Measurements from ENCODE around the gene PPP1CB. TPM values are rescaled to one million over a fixed set of nuclear protein-coding genes. Genes with fewer than 3 reads are reported as not detected.

The PPP1CB gene
- 100 to 1,000 TPM; 153 to 218 TPM for total RNA-seq

DNA sequence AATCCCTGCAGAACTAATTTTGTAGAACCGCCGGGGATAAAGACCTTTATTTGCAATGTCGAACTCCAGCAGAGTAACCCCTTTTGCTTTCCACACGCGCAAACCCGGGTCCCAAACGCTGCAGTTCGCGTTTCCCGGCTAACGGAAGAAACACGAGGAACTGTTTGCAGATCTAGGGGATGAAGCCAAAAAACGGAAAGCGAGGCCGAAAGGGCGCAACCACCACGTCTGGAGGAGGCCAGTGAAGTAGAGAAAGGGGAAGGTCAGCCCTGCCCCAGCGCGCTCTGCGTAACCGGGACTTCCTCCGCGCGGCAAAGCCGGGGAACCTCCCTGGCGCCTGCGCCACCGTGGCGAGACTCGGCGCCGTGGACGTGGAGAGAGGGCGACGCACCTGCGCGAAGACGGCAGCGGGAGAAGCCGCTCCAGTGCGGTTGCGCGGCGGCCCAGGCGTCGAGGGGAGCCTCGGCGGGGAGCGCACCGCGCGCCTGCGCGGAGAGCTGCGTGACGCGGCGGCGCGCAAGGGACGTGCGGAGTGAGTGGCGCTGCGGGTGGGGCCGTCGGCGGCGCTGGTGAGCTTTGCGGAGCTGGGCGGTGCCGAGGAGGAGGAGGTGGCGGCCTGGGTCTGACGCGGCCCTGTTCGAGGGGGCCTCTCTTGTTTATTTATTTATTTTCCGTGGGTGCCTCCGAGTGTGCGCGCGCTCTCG, at the start of gene PPP1CB:
Gene PPP1CB, plus strand, starts transcription at position 579 of the 704 bp plus-strand sequence. CDS start 295 bp downstream, outside the sequence.
- ATAC-seq: peak; percentile 86
- DNase-seq: peak; percentile 95
- no peaks in the 10 kb centered on the region for H3K27me3 Mint-ChIP-seq
- peak within 1 kb of the TSS; percentile 97 for H3K27ac Mint-ChIP-seq
- H3K36me3 Mint-ChIP-seq: peaks cover 10% of the 10 kb centered on the region
- H3K9me3 Mint-ChIP-seq (ENCODE audit: low read depth): no peaks in the 10 kb centered on the region
- H3K4me3 Mint-ChIP-seq: peak within 1 kb of the TSS; percentile 91
- H3K4me1 Mint-ChIP-seq: peaks cover 55% of the 10 kb centered on the region
- CTCF ChIA-PET: interaction anchor here (0.7 to 11.9 kb wide), 12 partner anchors 9 to 283 kb away, joined by 3 to 142 read pairs (median 3); no protein-coding TSS in a partner anchor

DNA sequence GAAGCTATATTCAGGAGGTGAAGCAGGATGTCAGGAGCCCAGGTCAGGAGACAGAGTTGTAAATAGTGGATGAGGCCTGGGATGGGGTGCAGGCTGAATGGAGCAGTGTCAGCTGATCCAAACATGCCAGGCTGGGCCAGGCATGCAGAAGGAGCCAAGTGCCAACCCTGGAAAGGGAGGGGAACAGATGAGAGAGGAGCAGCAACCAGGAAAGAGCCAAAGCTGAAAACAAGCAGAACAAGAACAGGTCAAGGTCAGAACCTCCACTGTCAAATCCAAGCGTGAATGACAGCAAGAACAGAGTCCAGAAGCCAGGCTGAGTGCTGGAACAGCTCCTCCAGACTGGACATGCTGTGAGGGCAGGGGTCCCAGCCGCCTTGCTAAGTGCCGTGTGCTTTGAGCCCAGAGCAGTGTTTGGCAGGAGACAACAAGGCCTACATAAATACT, 49.2 kb upstream of the PPP1CB start:
- peaks cover 12% of the 10 kb centered on the region for H3K4me1 Mint-ChIP-seq
- no peak for DNase-seq
- CTCF ChIA-PET: interaction anchor here (1.1 kb wide), 1 partner anchor 108 kb away, joined by 3 read pairs; no protein-coding TSS in a partner anchor

DNA sequence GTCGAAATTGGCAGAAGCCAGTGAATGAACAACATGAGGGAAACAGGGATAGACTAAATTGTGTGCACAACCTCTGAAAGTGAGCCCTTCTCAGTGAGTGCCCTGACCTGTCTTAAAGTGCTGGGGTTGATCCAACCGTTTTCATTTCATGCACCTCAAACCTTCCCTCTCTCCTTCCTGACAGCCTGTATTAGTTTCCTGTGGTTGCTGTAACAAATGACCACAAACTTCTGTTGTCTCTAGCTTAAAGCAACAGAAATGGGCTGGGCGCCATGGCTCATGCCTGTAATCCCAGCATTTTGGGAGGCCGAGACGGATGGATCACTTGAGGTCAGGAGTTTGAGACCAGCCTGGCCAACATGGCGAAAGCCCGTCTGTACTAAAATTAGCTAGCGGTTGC, 48.8 kb upstream of the PPP1CB start:
- Mint-ChIP-seq H3K4me1 (peaks cover 12% of the 10 kb centered on the region), H3K27me3 (no peaks in the 10 kb centered on the region), H3K4me3 (no peak overlapping the region), H3K9me3 (ENCODE audit: low read depth) (peaks cover 4% of the 10 kb centered on the region), H3K27ac (no peak overlapping the region), H3K36me3 (peaks cover 2% of the 10 kb centered on the region)
- no peak for DNase-seq
- CTCF ChIA-PET: no interaction called here
- no peak for ATAC-seq

More for the DNA sequence above, 49.2 kb upstream of the PPP1CB start:
- H3K9me3 Mint-ChIP-seq (ENCODE audit: low read depth): peaks cover 4% of the 10 kb centered on the region
- no peak overlapping the region for H3K27ac Mint-ChIP-seq
- H3K27me3 Mint-ChIP-seq: no peaks in the 10 kb centered on the region
- no peak for ATAC-seq
- peaks cover 2% of the 10 kb centered on the region for H3K36me3 Mint-ChIP-seq
- no peak overlapping the region for H3K4me3 Mint-ChIP-seq

DNA sequence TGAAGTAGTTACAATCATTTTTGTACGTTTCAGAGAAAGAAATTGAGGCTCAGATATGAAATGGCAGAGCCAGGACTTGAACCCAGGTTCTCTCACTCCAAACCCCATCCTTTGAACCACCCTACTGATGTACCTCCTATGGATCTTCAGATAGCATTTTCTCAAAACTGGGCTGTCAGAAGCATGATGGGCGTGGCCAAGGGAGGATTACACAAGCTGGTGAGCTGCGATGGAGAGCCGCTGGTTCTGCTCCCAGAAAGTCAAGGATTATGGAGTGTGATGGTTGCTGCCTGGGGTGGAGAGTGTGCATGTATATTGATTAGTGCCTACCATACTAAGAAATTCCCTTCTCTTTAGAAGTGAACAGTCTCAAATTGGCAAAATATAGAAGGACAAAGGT, 47.0 kb upstream of the PPP1CB start:
- H3K9me3 Mint-ChIP-seq (ENCODE audit: low read depth): peaks cover 4% of the 10 kb centered on the region
- no peaks in the 10 kb centered on the region for H3K27me3 Mint-ChIP-seq
- no peak overlapping the region for H3K27ac Mint-ChIP-seq
- H3K4me1 Mint-ChIP-seq: peaks cover 12% of the 10 kb centered on the region
- CTCF ChIA-PET: no interaction called here
- no peak overlapping the region for H3K4me3 Mint-ChIP-seq
- no peak for ATAC-seq
- DNase-seq: no peak
- H3K36me3 Mint-ChIP-seq: peaks cover 2% of the 10 kb centered on the region

DNA sequence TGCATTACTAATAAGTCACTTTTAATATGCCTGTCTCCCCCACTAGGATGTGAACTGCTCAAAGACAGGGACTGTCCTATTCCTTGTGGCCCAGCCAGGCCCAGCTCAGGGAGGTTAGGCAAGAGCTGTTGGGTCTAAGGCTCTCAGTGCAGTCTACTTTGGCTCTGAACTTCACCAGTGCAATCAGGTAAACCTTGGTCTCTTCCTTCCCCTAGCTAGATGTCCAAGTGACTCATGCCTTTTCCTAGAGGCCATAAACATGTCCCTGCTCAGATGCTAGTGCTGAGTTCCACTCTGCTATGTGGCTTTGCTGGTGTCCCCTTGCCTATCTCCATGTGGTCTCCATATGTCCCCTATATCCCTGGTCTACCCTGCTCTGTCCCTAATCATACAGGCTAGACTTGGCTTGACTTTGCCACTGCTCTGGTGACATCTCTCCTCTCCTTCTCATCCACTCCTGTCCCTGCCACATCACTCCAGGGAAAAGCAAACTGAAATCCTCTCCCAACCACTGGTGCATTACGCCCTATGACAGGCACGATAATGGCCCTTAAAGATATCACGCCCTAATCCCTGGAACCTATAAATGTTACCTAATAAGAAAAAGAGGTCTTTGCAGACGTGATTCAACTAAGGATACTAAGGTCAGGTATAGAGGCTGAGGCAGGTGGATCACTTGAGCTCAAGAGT, 45.7 kb upstream of the PPP1CB start:
- CTCF ChIA-PET: interaction anchor here (0.6 kb wide), 1 partner anchor 11 kb away, joined by 3 read pairs; no protein-coding TSS in a partner anchor
- H3K4me3 Mint-ChIP-seq: no peak overlapping the region
- H3K27me3 Mint-ChIP-seq: no peaks in the 10 kb centered on the region
- H3K27ac Mint-ChIP-seq: no peak overlapping the region
- peaks cover 12% of the 10 kb centered on the region for H3K4me1 Mint-ChIP-seq
- peaks cover 4% of the 10 kb centered on the region for H3K9me3 Mint-ChIP-seq (ENCODE audit: low read depth)
- DNase-seq (no peak), ATAC-seq (no peak)
- peaks cover 2% of the 10 kb centered on the region for H3K36me3 Mint-ChIP-seq

DNA sequence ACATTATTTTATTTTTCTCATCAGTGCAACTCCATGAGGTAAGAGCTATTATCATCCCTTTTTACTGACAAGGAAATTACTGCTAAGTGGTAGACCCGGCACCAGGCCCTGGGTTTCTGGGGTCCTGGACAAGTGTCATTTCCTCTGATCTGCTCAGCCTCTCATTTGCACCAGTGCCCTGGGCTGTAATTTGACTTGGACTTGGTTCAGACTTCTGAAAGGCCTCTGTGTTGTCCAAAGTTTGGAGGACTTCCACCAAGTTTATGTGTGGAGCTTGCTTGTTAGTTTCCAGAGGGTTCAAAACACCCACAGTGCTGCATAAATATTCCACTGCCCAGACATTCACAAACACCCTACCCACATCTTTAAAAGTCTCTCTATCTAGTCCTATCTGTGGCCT, 44.0 kb upstream of the PPP1CB start:
- DNase-seq (no peak), ATAC-seq (no peak)
- peaks cover 9% of the 10 kb centered on the region for H3K4me1 Mint-ChIP-seq
- CTCF ChIA-PET: no interaction called here
- peaks cover 2% of the 10 kb centered on the region for H3K36me3 Mint-ChIP-seq
- peaks cover 4% of the 10 kb centered on the region for H3K9me3 Mint-ChIP-seq (ENCODE audit: low read depth)
- H3K4me3 Mint-ChIP-seq: no peak overlapping the region
- no peak overlapping the region for H3K27ac Mint-ChIP-seq
- H3K27me3 Mint-ChIP-seq: no peaks in the 10 kb centered on the region

DNA sequence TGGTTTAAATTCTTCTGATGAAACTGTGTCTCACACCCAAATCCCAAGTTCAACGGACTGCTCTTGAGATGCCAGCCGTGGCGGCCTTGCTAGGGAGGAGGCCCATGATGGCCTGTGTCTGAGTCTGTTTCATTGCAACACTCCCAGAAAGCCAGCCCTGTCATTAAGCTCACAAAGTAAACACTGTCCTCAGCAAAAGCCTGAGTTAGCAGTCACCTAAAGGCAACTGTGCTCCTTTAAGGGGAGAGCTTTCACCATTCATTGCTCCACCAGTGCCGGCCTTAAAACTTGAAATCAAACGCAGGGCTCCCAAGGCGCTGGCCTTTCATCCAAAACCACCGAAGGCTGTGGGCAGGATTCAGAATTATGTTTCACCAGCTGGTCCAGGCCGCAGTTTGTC, 42.5 kb upstream of the PPP1CB start:
- H3K27ac Mint-ChIP-seq: no peak overlapping the region
- H3K4me1 Mint-ChIP-seq: peaks cover 12% of the 10 kb centered on the region
- CTCF ChIA-PET: interaction anchor here (1.5 kb wide), 1 partner anchor 22 kb away, joined by 3 read pairs; no protein-coding TSS in a partner anchor
- H3K4me3 Mint-ChIP-seq: no peak overlapping the region
- ATAC-seq (no peak), DNase-seq (no peak)
- H3K36me3 Mint-ChIP-seq: peaks cover 2% of the 10 kb centered on the region
- peaks cover 4% of the 10 kb centered on the region for H3K9me3 Mint-ChIP-seq (ENCODE audit: low read depth)
- H3K27me3 Mint-ChIP-seq: no peaks in the 10 kb centered on the region

DNA sequence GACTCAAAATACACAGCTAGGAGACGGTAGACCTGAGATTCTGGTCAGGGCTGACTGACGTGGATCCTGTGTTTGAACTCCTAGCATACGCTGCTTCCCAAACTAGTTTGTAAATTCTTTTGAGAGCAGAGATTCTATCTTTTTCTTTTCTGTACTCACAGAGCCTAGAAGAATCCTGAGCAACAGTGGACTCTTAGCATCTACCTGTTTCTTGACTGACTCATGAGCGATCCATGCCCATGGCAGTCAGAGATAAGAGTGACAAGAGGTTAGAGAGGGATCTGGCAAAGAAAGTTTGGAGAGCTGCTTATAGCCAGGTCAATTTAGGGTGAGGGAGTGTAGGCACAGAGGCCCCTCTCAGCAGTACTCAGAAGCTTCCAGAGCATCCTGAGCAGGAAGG, 41.1 kb upstream of the PPP1CB start:
- peaks cover under 1% of the 10 kb centered on the region for H3K36me3 Mint-ChIP-seq
- no peak overlapping the region for H3K4me3 Mint-ChIP-seq
- CTCF ChIA-PET: no interaction called here
- DNase-seq: no peak
- H3K9me3 Mint-ChIP-seq (ENCODE audit: low read depth): peaks cover 4% of the 10 kb centered on the region
- peaks cover 8% of the 10 kb centered on the region for H3K4me1 Mint-ChIP-seq
- no peak overlapping the region for H3K27ac Mint-ChIP-seq
- ATAC-seq: no peak
- no peaks in the 10 kb centered on the region for H3K27me3 Mint-ChIP-seq

DNA sequence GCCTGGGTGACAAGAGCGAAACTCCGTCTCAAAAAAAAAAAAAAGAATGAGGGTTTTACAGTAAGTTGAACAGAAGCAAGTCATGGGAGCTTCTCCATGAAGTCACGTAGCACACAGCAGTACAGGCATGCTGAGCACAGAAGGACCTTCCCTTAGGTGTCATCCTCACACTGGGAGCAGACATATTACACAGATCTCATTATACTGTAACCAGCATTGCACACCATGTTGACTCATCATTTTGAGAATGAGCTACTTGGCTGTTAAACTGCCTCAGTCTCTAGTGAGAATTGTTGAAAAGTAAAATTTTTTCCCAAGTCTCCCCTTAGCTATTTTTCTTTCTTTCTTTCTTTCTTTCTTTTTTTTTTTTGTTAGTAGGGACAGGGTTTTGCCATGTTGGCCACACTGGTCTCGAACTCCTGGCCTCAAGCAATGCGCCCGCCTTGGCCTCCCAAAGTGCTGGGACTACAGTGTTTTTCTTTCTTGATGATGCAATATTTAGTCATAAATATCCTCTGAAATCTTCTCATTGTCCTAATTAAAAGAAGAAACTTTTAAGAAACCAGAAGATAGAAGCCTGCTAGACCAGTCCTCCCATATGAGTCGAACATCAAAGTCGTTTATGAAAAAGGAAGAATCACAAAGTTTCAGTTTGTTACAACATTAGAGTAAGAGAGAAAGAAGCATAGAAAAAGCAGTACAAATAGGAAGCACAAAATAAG, 37.9 kb upstream of the PPP1CB start:
- Mint-ChIP-seq H3K4me1 (peaks cover 11% of the 10 kb centered on the region), H3K27me3 (no peaks in the 10 kb centered on the region), H3K27ac (no peak overlapping the region), H3K36me3 (no peaks in the 10 kb centered on the region), H3K9me3 (ENCODE audit: low read depth) (no peaks in the 10 kb centered on the region), H3K4me3 (no peak overlapping the region)
- ATAC-seq (no peak), DNase-seq (no peak)
- CTCF ChIA-PET: no interaction called here

DNA sequence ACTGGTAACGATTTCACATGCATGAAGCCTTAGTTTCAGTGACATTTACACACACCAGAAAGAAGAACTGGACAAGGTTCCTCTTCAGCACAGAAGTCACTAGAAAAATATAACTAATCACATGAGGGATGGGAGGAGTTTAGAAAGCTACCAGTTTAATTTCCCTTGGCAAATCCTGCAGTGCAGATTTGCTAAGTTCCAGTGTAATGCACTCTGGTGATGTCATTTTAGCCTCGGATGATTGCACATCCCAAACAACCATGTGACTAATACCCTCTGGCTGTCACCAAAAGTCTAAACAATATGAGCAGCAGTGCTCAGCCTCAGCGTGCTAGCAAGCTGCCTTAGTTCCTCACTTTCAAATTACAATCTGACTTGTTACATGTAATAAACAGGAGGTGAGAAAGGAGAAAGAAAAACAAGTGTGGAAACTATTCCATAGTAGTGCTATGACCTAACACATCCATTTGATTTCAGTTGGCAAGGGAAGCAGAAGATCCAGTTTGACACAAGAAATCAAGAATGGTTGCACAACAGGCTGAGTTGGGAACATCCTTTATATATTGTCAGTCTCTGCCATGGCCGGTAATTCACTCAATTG, 35.3 kb upstream of the PPP1CB start:
- Mint-ChIP-seq H3K36me3 (no peaks in the 10 kb centered on the region), H3K4me3 (no peak overlapping the region), H3K27me3 (no peaks in the 10 kb centered on the region), H3K9me3 (ENCODE audit: low read depth) (no peaks in the 10 kb centered on the region), H3K27ac (no peak overlapping the region), H3K4me1 (peaks cover 11% of the 10 kb centered on the region)
- DNase-seq (no peak), ATAC-seq (no peak)
- CTCF ChIA-PET: no interaction called here

DNA sequence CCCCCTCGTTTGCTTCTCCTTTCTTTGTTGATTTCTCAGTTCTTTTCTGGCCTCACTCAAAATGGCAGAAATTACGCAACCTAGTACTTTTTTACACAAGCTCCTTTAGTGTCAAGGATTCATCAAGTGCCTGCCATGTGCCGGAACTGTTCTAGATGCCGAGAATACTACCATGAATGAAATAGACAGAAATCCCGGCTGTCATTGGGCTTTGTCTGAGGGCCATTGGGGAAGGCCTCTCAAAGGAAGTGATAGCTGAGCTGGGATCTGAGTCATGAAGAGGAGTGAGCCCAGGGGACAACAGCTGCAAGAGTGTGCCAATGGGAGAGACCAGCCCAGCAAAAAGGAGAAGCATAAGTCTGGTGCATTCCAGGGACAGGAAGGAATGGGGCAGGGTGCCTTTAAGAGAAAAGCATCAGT, 34.3 kb upstream of the PPP1CB start:
- CTCF ChIA-PET: no interaction called here
- no peaks in the 10 kb centered on the region for H3K27me3 Mint-ChIP-seq
- H3K36me3 Mint-ChIP-seq: no peaks in the 10 kb centered on the region
- ATAC-seq (no peak), DNase-seq (no peak)
- no peak overlapping the region for H3K27ac Mint-ChIP-seq
- H3K4me1 Mint-ChIP-seq: peaks cover 11% of the 10 kb centered on the region
- H3K4me3 Mint-ChIP-seq: no peak overlapping the region
- no peaks in the 10 kb centered on the region for H3K9me3 Mint-ChIP-seq (ENCODE audit: low read depth)

DNA sequence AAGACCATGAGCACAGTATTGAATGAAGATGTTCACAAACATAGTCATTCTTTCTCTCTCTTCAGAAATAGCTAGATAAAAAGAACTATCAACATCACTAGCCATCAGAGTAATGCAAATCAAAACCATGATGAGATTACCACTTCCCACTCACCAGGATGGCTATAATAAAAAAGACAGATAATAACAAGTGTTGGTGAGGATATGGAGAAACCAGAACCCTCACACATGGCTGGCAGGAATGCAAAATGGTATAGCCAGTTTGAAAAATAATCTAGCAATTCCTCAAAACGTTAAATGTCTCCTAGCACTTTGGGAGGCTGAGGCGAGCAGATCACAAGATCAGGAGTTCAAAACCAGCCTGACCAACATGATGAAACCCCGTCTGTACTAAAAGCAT, 31.3 kb upstream of the PPP1CB start:
- no peak overlapping the region for H3K4me3 Mint-ChIP-seq
- CTCF ChIA-PET: interaction anchor here (1.2 to 1.3 kb wide), 2 partner anchors 57 to 126 kb away, joined by 3 read pairs; no protein-coding TSS in a partner anchor
- no peaks in the 10 kb centered on the region for H3K36me3 Mint-ChIP-seq
- ATAC-seq (no peak), DNase-seq (no peak)
- H3K27me3 Mint-ChIP-seq: peaks cover 2% of the 10 kb centered on the region
- H3K9me3 Mint-ChIP-seq (ENCODE audit: low read depth): no peaks in the 10 kb centered on the region
- no peak overlapping the region for H3K27ac Mint-ChIP-seq
- H3K4me1 Mint-ChIP-seq: peaks cover 3% of the 10 kb centered on the region

DNA sequence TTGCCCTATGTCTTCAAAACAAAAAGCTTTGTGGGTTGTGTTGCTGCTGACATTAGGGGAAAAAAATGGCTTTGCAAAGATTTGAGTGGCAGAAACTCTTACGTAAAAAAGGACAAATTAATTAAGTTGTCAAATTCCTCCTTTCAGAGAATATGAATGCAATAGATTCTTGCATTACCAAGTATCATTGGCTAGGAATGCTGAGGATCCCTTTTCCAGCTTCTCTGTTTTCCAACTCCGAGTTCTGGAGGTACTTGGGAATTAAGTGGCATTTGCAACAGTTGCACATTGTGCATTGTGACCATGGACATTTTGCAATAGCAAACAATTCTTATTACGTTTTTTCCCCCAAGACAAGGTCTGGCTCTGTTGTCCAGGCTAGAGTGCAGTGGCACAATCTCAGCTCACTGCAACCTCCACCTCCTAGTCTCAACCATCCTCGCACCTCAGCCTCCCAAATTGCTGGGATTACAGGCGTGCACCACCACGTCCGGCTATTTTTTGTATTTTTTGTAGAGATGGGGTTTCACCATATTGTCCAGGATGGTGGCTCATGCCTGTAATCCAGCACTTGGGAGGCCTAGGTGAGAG, 29.9 kb upstream of the PPP1CB start:
- ATAC-seq (no peak), DNase-seq (no peak)
- CTCF ChIA-PET: interaction anchor here (1.2 kb wide), 1 partner anchor 129 kb away, joined by 4 read pairs; no protein-coding TSS in a partner anchor
- Mint-ChIP-seq H3K27ac (no peak overlapping the region), H3K27me3 (peaks cover 4% of the 10 kb centered on the region), H3K36me3 (no peaks in the 10 kb centered on the region), H3K4me1 (no peaks in the 10 kb centered on the region), H3K9me3 (ENCODE audit: low read depth) (no peaks in the 10 kb centered on the region), H3K4me3 (no peak overlapping the region)
